HuH-7.5 (cell line): ENCODE data around the gene TMEM14C.
"Not testable (repeated sequence)": the region's sequence is repeated elsewhere in the genome, so short reads cannot be mapped to it uniquely, and the experiment has no call there.

Source experiments
- DNase-seq: peaks from one replicate; pipeline ENCODE4 v3.0.0; 2011; ENCODE audit warnings: low spot score

Gene TMEM14C

DNA sequence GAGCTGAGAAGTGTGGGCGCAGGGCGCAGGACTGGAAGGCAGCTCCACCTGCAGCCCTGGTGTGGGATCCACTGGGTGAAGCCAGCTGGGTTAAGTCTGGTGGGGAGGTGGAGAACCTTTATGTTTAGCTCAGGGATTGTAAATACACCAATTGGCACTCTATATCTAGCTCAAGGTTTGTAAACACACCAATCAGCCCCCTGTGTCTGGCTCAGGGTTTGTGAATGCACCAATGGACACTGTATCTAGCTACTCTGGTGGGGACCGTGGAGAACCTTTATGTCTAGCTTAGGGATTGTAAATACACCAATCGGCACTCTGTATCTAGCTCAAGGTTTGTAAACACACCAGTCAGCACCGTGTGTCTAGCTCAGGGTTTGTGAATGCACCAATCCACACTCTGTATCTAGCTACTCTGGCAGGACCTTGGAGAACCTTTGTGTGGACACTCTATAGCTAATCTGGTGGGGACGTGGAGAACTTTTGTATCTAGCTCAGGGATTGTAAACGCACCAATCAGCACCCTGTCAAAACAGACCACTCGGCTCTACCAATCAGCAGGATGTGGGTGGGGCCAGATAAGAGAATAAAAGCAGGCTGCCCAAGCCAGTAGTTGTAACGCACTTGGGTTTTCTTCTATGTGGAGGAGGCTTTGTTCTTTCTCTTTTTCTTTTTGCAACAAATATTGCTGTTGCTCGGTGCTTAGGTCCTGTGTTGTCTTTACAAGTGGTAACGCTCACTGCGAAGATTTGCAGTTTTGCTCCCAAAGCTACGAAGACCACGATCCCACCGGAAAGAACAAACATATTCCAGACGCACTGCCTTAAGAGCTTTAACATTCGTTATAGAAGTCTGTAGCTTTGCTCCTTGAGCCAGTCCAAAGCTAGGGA, 1.7 kb upstream of the TMEM14C start:
- not testable (repeated sequence) for DNase-seq

DNA sequence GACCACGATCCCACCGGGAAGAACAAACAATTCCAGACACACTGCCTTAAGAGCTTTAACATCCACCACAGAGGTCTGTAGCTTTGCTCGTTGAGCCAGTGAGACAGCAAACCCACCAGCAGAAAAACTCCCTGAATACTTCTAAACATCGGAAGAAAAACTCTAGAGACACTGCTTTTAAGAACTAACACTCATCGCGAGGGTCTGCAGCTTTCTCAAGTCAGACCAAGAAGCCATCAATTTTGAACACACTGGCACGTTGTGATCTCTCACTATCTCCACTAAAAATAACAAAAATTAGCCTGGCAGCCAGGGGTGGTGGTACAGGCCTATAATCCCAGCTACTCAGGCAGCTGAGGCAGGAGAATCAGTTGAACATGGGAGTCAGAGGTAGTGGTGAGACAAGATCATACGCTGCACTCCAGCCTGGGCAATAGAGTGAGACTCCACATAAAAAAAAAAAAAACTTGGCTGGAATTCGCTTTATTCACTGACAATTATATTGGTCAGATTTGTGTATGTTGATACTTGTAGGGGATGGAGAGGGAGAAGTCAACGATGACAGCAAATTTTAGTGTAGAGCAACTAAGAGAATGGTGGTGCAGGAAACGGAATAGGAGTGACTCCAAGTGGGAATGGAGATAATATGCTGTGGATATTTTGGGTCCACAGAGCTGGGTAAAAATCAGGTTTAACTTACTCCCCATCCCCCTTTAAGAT, 860 bp upstream of the TMEM14C start:
- no peak for DNase-seq

DNA sequence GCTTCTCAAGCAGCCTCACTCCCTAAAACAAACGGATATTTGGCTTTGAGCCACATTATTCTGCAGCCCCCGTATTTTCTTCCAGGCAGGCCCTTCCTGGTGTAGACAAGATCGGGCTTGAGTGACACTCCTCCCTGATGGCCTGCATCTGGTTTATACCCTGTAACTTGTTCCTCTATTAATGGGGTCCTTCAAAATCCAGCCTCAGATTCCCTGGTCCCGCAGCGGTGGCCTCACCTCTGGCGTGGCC, 375 bp upstream of the TMEM14C start:
- DNase-seq: no peak

DNA sequence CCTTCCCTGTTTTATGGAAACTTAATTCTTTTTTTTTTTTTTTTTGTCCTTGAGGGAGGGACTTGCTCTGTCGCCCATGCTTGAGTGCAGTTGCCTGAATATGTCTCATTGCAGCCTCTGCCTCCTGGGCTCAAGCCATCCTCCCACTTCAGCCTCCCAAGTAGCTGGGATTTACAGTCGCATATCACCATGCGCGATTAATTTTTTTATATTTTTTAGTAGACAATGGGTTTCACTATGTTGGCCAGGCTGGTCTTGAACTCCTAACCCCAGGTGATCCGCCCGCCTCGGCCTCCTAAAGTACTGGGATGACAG, 654 bp downstream of the TMEM14C start:
- DNase-seq: no peak

DNA sequence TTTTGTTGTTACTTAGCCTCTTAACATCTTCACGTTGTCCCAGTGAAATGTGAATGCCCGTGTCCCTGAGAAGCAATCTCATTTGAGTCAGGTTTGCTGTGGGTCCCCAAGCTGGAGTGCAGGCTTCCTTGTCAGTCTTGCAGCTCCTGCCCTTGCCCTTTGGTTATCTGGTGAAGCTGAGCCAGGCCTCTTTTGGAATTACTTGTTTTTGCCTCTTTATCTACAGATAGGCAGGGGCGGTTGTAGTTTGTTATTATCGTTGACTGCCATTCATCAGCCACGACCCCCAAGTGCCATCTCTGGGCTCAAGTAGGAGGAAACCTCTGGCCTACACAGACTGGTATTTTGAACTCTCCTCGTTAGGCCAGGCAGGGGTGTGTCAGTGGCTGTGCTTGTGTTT, 2.2 kb downstream of the TMEM14C start:
- DNase-seq: no peak

DNA sequence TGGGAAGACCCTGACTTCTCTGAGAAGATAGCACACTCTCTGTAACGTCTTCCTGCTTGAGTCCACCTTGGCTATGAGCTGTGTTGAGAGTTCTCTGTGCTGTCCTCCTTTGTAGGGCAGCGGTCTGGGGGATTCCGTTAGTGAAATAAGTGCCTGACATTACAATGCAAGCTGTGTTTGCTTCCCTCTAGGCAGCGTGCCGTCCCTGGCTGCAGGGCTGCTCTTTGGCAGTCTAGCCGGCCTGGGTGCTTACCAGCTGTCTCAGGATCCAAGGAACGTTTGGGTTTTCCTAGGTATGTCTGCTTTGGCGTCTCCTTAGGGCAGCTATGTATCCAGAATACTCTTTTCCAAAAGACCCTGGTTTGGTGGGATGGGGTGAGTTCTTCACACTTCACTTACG, 2.8 kb downstream of the TMEM14C start:
- no peak for DNase-seq

DNA sequence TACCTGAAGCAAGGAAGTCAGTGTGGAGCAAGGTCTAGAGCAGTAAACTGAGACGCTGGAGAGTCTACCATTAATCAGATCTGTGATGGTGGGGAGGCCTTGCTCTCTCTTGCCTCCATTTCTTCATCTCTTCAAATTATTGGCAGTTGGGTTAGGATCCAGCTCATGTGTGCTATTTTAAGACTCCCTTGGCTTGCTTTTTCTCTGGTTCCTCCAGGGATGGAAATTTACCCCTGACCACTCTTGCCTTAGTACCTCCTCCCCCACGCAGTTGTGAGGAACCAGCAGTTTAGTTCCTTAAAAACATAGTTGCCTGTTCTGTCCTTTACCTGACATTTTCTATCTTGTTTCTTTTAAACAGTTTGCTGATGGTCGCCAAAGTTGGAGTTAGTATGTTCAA, 7.4 kb downstream of the TMEM14C start:
- DNase-seq: no peak

DNA sequence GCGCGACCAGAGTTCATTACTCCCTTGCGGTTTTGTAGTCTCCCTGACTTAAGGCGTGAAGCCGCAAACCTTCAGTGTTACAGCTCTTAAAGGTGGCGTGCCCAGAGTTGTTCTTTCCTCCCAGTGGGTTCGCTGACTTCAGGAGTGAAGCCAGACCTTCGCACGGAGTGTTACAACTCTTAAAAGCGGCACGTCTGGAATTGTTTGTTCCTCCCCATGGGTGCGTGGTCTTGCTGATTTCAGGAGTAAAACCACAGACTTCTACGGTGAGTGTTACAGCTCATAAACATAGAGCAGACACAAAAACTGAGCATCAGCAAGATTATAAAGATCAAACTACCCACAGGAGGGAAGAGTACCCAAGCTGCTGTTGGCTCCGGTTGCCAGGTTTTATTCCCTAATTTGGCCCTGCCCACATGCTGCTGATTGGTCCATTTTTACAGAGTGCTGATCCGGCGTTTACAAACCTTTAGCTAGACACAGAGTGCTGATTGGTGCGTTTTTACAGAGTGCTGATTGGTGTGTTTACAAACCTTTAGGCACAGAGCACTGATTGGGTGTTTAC, 10.4 kb downstream of the TMEM14C start:
- DNase-seq: no peak

DNA sequence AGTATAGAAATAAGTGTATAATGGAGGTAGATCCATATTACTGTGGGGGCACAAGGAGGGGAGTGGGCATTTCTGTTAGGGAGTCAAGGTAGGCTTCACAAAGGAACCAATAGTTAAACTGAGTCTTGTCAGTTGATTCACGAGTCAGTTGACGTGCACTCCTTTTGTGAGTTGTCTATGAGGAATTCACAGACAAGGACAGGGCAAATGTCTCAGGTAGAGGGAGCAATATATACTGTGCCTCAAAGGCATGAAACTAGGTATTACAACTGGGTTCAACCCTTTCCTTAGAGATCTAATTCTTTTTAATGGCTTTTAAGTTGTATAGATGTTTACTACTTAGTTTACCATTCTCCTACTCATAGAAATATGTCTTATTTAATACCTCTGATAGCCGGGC, 11.0 kb downstream of the TMEM14C start:
- DNase-seq: no peak

DNA sequence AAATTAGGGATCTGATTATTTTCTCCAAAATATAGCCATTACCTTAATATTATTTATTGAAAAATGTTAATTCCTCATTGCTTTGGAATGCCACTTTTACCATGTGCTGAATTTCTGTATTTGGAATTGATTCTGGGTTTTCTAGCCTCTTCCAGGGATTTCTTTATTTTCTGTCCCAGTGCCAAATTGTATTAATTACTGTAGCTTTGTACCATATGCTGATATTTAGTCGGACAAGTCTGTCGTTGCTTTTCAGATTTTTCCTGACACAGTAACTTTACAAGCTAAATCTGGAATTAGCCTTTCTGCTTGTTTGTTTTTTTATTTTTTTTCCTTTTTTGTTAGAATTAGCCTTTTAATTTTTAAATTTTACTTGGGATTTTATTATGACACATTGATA, 13.9 kb downstream of the TMEM14C start:
- no peak for DNase-seq

DNA sequence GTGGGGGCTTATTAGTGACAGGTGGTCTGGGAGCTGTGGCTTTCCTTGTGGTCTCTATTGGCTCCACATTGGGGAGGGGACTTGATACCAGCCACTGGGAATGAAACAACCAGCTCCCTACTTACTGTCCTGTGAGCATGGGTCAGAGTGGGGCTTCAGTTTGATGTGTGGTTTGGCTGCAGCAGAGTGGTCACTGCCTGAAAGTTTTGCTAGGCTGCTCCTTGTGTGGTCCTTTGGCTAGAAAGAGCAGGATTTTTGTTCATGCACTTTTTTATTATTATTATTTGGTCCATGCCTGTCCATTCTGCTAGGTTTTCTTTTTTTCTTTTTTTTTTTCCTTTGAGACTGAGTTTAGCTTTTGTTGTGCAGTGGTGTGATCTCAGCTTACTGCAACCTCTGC, 17.2 kb downstream of the TMEM14C start:
- DNase-seq: no peak

DNA sequence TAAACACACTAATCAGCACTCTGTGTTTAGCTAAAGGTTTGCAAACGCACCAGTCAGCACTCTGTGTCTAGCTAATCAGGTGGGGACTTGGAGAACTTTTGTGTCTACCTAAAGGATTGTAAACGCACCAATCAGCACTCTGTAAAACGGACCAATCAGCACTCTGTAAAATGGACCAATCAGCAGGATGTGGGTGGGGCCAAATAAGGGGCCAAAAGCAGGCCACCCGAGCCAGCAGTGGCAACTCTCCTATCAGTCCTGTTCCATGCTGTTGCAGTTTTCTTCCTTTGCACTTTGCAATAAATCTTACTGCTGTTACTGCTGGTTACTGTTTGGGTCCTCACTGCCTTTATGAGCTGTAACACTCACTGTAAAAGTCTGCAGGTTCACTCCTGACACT, 18.8 kb downstream of the TMEM14C start:
- DNase-seq: not testable (repeated sequence)

DNA sequence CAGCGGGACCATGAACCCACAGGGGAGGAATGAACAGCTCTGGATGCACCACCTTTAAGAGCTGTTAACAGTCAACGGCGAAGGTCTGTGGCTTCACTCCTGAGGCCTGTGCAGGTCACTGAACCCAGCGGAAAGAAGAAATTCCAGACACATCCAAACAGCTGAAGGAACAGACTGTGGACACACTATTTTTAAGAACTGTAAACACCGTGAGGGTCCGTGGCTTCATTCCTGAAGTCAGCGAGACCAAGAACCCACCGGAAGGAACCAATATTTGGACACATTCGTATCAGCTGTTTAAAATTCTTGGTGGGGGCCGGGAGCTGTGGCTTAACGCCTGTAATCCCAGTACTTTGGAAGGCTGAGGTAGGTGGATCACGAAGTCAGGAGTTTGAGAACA, 19.4 kb downstream of the TMEM14C start:
- DNase-seq: no peak

DNA sequence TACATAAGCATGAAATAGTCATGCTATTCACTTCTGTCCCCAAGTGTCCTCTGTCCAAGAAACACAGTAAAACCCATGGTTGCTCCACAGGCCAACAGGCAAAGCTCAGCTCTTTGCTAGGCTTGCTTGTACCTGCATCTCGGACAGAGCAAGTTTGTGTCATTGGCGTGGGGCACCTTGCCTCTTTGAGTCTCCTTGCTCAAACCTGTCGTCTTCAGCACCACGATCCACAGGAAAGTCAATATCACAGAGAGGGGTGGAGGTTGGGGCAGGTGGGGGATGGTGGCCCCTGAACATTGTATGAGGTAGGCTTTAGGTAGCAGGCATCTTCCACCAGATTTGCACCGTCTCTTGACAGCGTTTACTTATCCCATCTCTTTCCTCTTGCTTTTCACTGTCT, 20.6 kb downstream of the TMEM14C start:
- DNase-seq: no peak

DNA sequence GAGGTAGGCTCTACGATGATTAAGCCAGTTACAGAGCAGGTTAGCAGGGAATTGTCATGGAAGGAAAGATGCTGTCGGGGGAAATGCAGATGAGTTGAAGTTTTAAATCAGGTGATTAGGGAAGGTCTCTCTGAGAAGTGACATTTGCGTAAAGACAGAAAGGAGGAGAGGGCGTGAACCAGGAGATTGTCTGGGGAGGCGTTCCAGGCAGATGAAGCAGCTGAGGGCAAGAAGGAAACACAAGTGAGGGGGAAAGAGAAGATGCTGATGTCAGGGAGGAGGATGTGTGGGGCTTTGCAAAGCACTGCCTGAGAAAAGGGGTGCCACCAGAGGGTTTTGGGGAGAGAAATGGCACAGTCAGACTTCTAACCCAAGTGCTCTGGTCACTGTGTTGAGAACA, 22.2 kb downstream of the TMEM14C start:
- DNase-seq: no peak

DNA sequence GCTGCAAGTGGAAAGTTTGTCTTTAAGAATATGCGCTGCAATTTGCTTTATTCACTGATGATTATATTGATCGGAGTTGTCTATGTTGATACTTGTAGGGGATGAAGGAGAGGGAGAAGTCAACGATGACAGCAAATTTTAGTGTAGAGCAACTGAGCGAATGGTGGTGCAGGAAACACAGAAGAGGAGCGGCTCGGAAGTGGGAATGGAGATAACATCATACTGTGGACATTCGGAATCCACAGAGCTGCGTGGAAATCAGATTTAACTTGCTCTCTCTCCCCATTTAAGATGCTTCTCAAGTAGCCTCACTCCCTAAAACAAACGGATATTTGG, 24.0 kb downstream of the TMEM14C start:
- DNase-seq: no peak

DNA sequence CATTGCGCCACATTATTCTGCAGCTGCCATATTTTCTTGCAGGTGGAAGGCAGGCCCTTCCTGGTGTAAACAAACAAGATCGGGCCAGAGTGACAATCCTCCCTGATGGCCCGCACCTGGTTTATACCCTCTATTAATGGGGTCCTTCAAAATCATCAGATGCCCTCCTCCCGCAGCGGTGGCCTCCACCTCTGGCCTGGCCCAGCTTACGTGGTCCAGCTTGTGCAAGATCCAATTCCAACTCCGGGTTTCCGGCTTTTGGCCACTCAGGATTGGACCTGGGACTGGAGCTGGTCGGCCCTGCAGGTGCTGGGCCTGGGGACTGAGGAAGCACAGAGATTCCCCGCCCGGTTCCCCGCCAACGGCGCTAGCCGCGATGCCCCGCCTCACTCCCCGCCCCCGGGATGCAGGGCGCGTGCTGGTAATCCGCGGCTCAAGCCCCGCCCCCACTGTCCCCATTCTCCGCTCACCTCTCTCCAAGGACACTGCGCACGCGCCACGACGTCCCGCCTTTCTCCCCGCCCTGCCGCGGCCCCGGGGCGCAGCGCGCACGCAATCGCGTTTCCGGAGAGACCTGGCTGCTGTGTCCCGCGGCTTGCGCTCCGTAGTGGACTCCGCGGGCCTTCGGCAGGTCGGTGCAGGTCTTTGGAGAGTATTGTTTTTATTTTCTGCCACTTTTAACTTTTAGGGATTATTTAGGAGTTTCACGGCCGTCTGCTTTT, 24.5 kb downstream of the TMEM14C start, which contains the start of gene TMEM14B:
TSS of gene TMEM14B (plus strand) at position 555 of the 722 bp plus-strand sequence. CDS start 1,441 bp downstream, outside the sequence.
- peak; percentile 85 for DNase-seq

DNA sequence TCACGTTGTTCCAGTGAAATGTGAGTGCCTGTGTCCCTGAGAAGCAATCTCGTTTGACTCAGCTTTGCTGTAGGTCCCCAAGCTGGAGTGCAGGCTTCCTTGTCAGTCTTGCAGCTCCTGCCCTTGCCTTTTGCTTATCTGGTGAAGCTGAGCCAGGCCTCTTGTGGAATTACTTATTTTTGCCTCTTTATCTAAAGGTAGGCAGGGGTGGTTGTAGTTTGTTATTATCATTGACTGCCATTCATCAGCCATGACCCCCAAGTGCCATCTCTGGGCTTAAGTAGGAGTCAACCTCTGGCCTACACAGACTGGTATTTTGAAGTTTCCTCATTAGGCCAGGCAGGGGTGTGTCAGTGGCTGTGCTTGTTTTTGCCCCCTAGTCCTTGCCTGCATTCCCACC, 26.9 kb downstream of the TMEM14C start:
- DNase-seq: no peak

DNA sequence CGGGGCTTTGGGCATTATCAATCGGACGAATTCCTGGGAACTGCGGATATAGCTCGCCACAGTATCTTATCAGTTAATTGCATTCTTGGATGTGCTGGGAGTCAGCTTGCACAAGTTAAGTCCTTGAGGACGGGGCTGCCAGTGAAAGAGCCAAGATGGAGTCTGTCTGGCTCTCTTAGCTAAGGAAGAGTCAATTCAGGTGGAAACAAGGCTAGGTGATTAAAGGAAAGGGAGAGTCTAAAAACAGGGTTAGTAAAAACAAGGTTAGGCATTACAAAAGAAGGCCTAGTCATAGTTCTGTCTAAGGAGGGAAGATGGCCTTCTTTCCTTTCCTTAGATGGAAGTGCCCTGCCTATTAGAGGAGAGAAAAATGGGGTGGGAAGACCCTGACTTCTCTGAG, 27.7 kb downstream of the TMEM14C start:
- not testable (repeated sequence) for DNase-seq

DNA sequence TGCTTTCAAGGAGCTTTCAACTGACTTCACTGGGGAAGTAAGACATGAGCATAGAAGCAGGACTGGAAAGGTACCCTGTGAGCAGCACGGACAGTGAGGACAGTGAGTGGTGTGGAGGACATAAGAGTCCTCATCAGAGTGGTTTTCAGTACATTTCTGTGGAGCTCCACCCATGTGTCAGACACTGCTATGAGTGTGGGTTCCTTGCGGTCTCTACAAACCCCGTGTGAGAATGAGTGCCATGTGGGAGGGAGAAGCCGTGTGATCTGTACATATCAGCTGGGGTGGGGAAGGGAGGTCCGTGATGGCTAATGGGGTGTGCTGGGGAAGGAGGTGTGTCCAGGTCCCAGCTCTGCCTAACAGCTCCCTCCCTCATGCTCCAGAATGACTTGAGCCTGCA, 28.9 kb downstream of the TMEM14C start:
- DNase-seq: not testable (repeated sequence)

DNA sequence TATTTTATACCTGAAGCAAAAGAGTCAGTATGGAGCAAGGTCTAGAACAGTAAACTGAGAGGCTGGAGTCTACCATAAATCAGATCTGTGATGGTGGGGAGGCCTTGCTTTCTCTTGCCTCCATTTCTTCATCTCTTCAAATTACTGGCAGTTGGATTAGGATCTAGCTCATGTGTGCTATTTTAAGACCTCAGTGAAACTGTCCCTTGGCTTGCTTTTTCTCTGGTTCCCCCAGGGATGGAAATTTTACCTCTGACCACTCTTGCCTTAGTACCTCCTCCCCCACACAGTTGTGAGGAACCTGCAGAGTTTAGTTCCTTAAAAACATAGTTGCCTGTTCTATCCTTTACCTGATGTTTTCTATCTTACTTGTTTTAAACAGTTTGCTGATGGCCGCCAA, 33.2 kb downstream of the TMEM14C start:
- no peak for DNase-seq

DNA sequence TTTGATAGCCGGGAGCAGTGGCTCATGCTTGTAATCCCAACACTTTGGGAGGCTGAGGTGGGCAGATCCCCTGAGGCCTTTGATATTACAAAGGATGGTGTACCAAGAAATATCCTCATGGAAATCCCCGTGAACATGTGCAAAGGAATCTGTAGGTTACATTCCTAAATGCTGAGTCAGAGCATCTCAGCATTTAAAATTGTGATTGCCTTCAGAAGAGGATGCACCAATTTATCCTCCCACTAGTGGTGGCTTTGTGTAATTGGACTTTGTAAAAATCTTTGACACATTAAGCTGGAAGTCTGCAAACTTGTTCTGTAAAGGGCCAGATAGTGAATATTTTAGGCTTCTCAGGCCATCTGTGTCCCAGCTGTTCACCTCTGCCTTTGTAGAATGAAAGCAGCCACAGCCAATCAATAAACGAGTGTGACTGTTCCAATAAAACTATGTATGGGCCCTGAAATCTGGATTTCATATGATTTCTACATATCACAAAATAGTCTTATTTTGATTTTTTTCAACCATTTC, 36.5 kb downstream of the TMEM14C start:
- DNase-seq: no peak

DNA sequence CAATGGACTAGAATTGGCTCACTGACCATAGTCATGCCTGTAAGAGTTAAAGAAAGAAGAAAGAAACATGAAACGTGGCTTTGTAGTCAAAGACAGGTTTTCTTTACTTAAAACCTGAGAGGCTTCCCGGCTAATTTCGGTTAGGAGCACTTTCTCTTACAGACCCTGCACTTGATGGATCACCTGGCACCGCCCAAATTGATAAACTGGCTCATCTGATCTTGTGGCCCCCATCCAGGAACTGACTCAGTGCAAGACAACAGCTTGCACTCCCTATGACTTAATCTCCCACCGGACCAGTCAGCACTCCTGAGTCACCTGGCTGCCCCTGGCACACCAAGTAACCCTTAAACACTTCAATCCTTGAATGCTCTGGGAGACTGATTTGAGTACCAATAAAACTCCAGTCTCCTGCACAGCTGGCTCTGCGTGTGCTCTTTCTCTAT, 37.0 kb downstream of the TMEM14C start:
- no peak for DNase-seq
